GM13976 (cell line): ENCODE measurements around the gene MAB21L3.
"Not testable (repeated sequence)": the region's sequence is repeated elsewhere in the genome, so short reads cannot be mapped to it uniquely, and the experiment has no call there.

Source experiments
- DNase-seq: peaks from one replicate; pipeline ENCODE4 v3.0.0; 2012; ENCODE audit warnings: low spot score
- in situ Hi-C: fragments of 300-500 bp; cut with MboI; formaldehyde crosslinking; loops from one replicate; pipeline ENCODE4 v1.12.0; 2022; ENCODE audit warnings: low sequenced_read_pairs, mixed read lengths, inconsistent platforms; ENCODE audit not compliant: unreplicated experiment
- TF ChIP-seq, protein P1 (sequence below): IDR thresholded peaks from 2 replicates; pipeline ENCODE4 v1.5.1; 2012; ENCODE audit warnings: borderline replicate concordance, mild to moderate bottlenecking; ENCODE audit not compliant: insufficient read depth; ENCODE audit errors: extremely low read depth, missing control alignments, control extremely low read depth

The MAB21L3 gene

DNA sequence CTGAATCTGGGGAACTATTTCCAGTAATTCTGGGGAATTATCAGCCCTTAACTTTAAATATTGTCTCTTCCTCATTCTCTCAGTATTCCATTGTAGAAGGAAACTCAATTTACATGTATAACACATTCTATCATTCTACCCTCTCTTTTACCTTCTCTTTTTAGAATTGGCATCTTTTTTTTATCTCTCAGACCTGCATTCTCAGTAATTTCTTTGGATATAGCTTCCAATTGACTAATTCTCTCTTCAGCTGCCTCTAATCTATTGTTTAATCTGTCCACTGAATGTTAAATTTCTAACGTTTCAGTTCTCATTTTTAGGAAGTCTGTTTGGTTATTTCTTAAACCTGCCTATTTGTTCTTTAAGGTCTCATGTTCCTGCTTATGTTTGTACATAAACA lies 33.0 kb downstream of the MAB21L3 start:
- TF ChIP-seq, protein P1, sequence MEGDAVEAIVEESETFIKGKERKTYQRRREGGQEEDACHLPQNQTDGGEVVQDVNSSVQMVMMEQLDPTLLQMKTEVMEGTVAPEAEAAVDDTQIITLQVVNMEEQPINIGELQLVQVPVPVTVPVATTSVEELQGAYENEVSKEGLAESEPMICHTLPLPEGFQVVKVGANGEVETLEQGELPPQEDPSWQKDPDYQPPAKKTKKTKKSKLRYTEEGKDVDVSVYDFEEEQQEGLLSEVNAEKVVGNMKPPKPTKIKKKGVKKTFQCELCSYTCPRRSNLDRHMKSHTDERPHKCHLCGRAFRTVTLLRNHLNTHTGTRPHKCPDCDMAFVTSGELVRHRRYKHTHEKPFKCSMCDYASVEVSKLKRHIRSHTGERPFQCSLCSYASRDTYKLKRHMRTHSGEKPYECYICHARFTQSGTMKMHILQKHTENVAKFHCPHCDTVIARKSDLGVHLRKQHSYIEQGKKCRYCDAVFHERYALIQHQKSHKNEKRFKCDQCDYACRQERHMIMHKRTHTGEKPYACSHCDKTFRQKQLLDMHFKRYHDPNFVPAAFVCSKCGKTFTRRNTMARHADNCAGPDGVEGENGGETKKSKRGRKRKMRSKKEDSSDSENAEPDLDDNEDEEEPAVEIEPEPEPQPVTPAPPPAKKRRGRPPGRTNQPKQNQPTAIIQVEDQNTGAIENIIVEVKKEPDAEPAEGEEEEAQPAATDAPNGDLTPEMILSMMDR, result no peak
- no peak for DNase-seq
- in situ Hi-C loops, result no loop called here

DNA sequence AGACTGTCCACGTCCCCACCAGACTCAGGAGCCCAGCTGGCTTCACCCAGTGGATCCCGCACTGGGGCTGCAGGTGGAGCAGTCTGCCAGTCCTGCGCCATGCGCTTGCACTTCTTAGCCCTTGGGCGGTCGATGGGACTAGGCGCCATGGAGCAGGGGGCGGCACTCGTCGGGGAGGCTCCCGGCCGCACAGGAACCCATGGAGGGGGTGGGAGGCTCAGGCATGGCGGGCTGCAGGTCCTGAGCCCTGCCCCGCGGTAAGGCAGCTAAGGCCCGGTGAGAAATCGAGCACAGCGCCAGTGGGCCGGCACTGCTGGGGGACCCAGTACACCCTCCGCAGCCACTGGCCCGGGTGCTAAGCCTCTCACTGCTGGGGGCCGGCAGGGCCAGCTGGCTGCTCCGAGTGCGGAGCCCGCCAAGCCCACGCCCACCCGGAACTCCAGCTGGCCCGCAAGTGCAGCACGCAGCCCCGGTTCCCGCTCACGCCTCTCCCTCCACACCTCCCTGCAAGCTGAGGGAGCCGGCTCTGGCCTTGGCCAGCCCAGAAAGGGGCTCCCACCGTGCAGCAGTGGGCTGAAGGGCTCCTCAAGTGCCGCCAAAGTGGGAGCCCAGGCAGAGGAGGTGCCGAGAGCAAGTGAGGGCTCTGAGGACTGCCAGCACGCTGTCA lies 35.4 kb downstream of the MAB21L3 start:
- DNase-seq, in situ Hi-C loops: not testable (repeated sequence)

DNA sequence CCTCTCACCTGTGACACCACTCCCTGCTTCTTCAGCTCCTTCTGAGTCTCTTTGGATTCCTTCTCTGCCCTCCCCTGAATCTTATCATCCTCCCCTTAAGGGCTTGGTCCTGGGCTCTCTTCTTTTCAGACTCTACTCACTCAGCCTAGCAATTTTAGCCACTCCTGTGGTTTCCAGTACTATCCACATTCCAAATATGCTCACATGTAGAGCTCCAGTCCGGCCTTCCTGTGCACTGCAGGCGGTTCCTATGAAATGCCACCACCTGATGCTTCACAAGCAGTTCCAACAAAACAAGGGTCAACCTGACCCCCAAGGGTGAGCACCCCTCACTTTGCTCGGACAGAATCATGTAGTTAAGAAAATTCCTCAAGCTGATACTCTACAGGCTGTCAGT lies 35.9 kb downstream of the MAB21L3 start:
- TF ChIP-seq, protein P1, result no peak
- no peak for DNase-seq
- in situ Hi-C loops, result no loop called here

DNA sequence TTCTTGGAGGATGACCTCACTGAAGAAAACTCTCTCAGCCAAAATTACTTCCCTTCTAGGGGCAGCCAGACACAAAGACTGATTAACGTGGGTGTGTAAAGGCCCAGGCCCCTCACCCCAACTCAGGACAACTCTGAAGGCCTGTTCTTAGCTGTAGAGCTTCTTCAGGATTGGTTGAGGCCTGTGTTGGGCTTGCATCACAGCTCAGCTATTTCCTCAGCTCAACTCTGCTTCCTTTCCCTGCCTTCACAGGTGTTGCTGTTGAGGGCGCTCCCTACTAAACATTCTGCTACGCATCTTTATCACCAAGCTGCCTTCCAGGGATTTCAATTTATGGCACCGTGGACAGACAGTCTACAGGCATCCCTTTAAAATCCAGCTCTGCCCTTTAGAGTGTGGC lies 36.8 kb downstream of the MAB21L3 start:
- no peak for DNase-seq
- in situ Hi-C loops, result no loop called here
- TF ChIP-seq, protein P1, result no peak

DNA sequence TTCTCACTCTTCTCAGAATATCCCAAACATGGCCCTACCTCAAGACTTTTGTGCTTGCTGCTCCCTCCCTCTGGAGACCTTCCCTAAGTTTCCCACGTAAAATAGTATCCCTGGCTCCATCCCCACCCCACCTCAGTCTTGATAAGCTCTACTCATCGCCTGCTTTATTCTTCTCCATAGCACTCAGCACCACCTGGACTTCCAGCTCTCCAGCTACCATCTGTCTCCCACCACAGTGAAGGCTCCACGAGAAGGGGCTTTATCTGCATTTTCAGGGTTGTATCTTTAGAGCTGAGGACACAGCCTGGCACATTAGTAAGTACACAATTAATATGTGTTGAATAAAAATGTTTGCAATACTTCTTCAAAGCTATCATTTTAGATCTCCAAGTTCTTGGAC lies 37.8 kb downstream of the MAB21L3 start:
- no peak for DNase-seq
- TF ChIP-seq, protein P1, result no peak
- in situ Hi-C loops, result no loop called here

DNA sequence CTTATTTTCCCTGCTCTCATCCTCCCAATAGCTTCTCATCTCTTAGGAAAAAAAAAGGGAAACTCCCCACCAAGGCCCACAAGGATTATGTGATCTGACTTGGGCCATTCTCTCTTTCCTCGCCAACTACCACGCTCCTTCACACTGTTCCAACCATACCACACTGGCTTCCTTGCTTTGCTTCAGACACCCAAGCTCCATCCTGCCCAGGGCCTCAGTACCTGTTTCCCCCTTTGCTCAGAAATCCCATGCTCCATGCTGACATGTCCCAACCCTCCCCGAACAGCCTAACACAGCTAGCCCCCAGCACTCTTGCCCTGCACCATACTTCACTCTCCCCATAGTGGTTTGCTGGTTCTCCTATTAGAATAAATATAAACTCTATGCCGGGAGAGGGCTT lies 39.2 kb downstream of the MAB21L3 start:
- TF ChIP-seq, protein P1, result no peak
- in situ Hi-C loops, result loop anchor here (10.0 kb wide), 1 partner anchor 344 kb away; no protein-coding TSS in a partner anchor
- no peak for DNase-seq

DNA sequence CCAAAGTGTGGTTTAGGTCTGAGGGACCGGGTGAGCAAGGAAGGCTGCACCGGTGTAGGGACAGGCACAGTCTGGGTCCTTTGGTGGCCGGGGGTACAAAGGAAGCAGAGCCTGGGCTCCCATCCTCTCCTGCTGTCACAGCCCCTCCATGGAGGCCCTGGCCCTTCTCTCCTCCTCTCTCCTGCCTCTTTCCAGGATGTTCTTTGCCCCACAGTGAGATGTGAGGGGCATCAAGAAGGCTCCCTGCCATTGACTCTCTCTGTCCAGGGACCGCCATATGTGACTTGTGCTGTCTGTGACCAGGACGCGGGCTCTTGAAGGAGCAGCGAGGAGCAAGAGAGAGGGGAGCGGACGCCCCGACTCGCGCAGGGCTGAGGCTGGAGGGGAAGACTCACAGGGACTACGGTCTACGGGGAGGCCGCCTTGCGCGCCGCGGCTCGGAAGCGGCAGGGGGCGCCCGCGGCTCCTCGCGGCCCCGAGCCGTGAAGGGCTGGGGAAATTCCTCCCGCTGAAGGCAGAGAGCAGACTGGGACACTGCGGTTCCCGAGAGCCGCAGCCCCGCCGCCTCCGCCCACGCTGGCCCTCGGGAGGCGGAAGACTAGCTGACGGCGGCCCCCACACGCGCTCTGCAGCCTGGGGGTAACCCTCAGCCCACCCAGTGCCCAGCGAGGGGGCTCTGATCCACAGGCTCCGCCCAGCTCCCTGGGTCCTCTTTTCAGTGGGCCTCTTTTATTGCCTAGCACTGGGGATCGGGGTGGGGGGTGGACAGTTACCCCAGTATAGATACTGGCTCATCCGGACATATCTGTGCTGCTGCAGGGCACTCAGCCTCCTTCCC lies 40.8 kb downstream of the MAB21L3 start:
- DNase-seq, result peak; percentile 93
- in situ Hi-C loops, result loop anchor here (10.0 kb wide), 1 partner anchor 343 kb away; no protein-coding TSS in a partner anchor

More for the DNA sequence above, 40.8 kb downstream of the MAB21L3 start:
- TF ChIP-seq, protein P1, result peak; percentile 94
